ENCODE measurements around the gene PODNL1.

- TF ChIP-seq, protein P1, sequence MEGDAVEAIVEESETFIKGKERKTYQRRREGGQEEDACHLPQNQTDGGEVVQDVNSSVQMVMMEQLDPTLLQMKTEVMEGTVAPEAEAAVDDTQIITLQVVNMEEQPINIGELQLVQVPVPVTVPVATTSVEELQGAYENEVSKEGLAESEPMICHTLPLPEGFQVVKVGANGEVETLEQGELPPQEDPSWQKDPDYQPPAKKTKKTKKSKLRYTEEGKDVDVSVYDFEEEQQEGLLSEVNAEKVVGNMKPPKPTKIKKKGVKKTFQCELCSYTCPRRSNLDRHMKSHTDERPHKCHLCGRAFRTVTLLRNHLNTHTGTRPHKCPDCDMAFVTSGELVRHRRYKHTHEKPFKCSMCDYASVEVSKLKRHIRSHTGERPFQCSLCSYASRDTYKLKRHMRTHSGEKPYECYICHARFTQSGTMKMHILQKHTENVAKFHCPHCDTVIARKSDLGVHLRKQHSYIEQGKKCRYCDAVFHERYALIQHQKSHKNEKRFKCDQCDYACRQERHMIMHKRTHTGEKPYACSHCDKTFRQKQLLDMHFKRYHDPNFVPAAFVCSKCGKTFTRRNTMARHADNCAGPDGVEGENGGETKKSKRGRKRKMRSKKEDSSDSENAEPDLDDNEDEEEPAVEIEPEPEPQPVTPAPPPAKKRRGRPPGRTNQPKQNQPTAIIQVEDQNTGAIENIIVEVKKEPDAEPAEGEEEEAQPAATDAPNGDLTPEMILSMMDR (CRISPR knock-in tag; IDR thresholded peaks at IDR 0.05) = no peak
- TF ChIP-seq POLR2AphosphoS5 (IDR thresholded peaks at IDR 0.05; ENCODE audit: low read depth, low read length) (no peak), ZFP36L2 (CRISPR knock-in tag; IDR thresholded peaks at IDR 0.05) (no peak), FOSL1 (CRISPR knock-in tag; IDR thresholded peaks at IDR 0.05; ENCODE audit: borderline replicate concordance) (no peak)
Measured at GRCh38 chr19:13987101-13987890, 49.1 kb upstream of the PODNL1 start.
